Astrocyte (in vitro differentiated cells and primary cell): ENCODE data around the gene ENPP3.

Experiments
- CTCF ChIP-seq: IDR thresholded peaks from 2 replicates; pipeline ENCODE4 v1.5.1; 2011; ENCODE audit warnings: low read depth, mild to moderate bottlenecking, inconsistent platforms, low read length, moderate library complexity; ENCODE audit not compliant: insufficient read depth
- EZH2 ChIP-seq: IDR thresholded peaks from 2 replicates; pipeline ENCODE4 v1.6.1; 2012; ENCODE audit warnings: mild to moderate bottlenecking, low read length, inconsistent platforms; ENCODE audit not compliant: insufficient read depth

GRCh38 chr6:131660195-131660594, 23.1 kb downstream of the ENPP3 start:
- TF ChIP-seq CTCF = no peak
- no peak for TF ChIP-seq EZH2
